HCT116 (cell line): ENCODE measurements around the gene CGB5.
"Not testable (repeated sequence)": the region's sequence is repeated elsewhere in the genome, so short reads cannot be mapped to it uniquely, and the experiment has no call there.

Experiments
- EZH2phosphoT487 ChIP-seq: fragments of 200-600 bp; IDR thresholded peaks from 2 replicates; pipeline ENCODE4 v1.6.1; 2018; ENCODE audit warnings: antibody characterized with exemption, borderline replicate concordance
- POLR2A ChIP-seq: IDR thresholded peaks from 2 replicates; pipeline ENCODE4 v1.7.0; 2011; ENCODE audit warnings: borderline replicate concordance; ENCODE audit not compliant: insufficient read depth, insufficient read length; ENCODE audit errors: extremely low read depth
- POLR2AphosphoS5 ChIP-seq: IDR thresholded peaks from 2 replicates; pipeline ENCODE4 v1.6.1; 2011; ENCODE audit warnings: mild to moderate bottlenecking, low read depth, low read length, moderate library complexity
- RAD21 ChIP-seq: IDR thresholded peaks from 2 replicates; pipeline ENCODE4 v1.6.1; 2012; ENCODE audit warnings: low read depth, mild to moderate bottlenecking
- SIN3A ChIP-seq: IDR thresholded peaks from 2 replicates; pipeline ENCODE4 v1.6.1; 2012; ENCODE audit warnings: low read depth
- TCF7L2 ChIP-seq: IDR thresholded peaks from 2 replicates; pipeline ENCODE4 v1.7.0; 2011; ENCODE audit warnings: borderline replicate concordance, inconsistent platforms; ENCODE audit not compliant: insufficient read depth, insufficient read length; ENCODE audit errors: extremely low read depth
- ZFX ChIP-seq: fragments of 450-650 bp; IDR thresholded peaks from 2 replicates; pipeline ENCODE4 v1.6.1; 2017
- TF ChIP-seq, protein P1 (sequence below), 3 experiments: fragments of 200-600 bp in 1 of 3; sonication (generic) in 1 of 3; IDR thresholded peaks in 2 of 3; conservative IDR thresholded peaks in 1 of 3; 2 replicates each; pipeline ENCODE4 v1.5.1; 2012 to 2017; ENCODE audit warnings: low read depth in 2 of 3, low read length in 2 of 3, antibody characterized with exemption in 1 of 3, borderline replicate concordance in 1 of 3, control low read depth in 1 of 3, mild to moderate bottlenecking in 1 of 3, mixed read lengths in 1 of 3, mixed run types in 1 of 3, moderate library complexity in 1 of 3; ENCODE audit not compliant: insufficient read depth in 1 of 3
- TF ChIP-seq, protein P2 (sequence below): IDR thresholded peaks from 2 replicates; pipeline ENCODE4 v1.6.1; 2012
- TF ChIP-seq, protein P3 (sequence below): IDR thresholded peaks from 2 replicates; pipeline ENCODE4 v1.6.1; 2012; ENCODE audit warnings: low read depth

- TF ChIP-seq RAD21, TCF7L2, POLR2A, POLR2AphosphoS5, ZFX, SIN3A, EZH2phosphoT487: not testable (repeated sequence)
- TF ChIP-seq, protein P1, sequence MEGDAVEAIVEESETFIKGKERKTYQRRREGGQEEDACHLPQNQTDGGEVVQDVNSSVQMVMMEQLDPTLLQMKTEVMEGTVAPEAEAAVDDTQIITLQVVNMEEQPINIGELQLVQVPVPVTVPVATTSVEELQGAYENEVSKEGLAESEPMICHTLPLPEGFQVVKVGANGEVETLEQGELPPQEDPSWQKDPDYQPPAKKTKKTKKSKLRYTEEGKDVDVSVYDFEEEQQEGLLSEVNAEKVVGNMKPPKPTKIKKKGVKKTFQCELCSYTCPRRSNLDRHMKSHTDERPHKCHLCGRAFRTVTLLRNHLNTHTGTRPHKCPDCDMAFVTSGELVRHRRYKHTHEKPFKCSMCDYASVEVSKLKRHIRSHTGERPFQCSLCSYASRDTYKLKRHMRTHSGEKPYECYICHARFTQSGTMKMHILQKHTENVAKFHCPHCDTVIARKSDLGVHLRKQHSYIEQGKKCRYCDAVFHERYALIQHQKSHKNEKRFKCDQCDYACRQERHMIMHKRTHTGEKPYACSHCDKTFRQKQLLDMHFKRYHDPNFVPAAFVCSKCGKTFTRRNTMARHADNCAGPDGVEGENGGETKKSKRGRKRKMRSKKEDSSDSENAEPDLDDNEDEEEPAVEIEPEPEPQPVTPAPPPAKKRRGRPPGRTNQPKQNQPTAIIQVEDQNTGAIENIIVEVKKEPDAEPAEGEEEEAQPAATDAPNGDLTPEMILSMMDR (IDR thresholded peaks at IDR 0.05 in 2 of 3, conservative IDR thresholded peaks at IDR 0.05 in 1 of 3; ENCODE audit: borderline replicate concordance in 1 of 3, insufficient read depth in 1 of 3, low read depth in 2 of 3, low read length in 2 of 3) = not testable (repeated sequence)
- TF ChIP-seq, protein P2, sequence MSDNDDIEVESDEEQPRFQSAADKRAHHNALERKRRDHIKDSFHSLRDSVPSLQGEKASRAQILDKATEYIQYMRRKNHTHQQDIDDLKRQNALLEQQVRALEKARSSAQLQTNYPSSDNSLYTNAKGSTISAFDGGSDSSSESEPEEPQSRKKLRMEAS = peak; percentile 73; the same call in 1 of the 2 replicates
- TF ChIP-seq, protein P3, sequence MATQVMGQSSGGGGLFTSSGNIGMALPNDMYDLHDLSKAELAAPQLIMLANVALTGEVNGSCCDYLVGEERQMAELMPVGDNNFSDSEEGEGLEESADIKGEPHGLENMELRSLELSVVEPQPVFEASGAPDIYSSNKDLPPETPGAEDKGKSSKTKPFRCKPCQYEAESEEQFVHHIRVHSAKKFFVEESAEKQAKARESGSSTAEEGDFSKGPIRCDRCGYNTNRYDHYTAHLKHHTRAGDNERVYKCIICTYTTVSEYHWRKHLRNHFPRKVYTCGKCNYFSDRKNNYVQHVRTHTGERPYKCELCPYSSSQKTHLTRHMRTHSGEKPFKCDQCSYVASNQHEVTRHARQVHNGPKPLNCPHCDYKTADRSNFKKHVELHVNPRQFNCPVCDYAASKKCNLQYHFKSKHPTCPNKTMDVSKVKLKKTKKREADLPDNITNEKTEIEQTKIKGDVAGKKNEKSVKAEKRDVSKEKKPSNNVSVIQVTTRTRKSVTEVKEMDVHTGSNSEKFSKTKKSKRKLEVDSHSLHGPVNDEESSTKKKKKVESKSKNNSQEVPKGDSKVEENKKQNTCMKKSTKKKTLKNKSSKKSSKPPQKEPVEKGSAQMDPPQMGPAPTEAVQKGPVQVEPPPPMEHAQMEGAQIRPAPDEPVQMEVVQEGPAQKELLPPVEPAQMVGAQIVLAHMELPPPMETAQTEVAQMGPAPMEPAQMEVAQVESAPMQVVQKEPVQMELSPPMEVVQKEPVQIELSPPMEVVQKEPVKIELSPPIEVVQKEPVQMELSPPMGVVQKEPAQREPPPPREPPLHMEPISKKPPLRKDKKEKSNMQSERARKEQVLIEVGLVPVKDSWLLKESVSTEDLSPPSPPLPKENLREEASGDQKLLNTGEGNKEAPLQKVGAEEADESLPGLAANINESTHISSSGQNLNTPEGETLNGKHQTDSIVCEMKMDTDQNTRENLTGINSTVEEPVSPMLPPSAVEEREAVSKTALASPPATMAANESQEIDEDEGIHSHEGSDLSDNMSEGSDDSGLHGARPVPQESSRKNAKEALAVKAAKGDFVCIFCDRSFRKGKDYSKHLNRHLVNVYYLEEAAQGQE = not testable (repeated sequence)
These were observed 4.9 kb upstream of the CGB5 start for GRCh38 chr19:49038557-49039276.
